Epithelial cell of esophagus (primary cell): Measurements from ENCODE around the gene RELL2.

ENCODE experiments used
- DNase-seq: peaks from one replicate; pipeline ENCODE4 v3.0.0; 2010; ENCODE audit warnings: low read depth
- H3K4me3 ChIP-seq: 2 replicates; pipeline ENCODE4 v1.5.1; 2011; ENCODE audit warnings: mild to moderate bottlenecking, low read length, control low read depth
- CTCF ChIP-seq: IDR thresholded peaks from 2 replicates; pipeline ENCODE4 v1.5.1; 2011; ENCODE audit warnings: low read depth, mild to moderate bottlenecking, low read length, control low read depth, inconsistent platforms; ENCODE audit not compliant: insufficient read depth; ENCODE audit errors: missing control alignments

Gene RELL2

GRCh38 chr5:141647851-141648250, 11.1 kb downstream of the RELL2 start:
- DNase-seq, result no peak
- no peak for TF ChIP-seq CTCF
- H3K4me3 ChIP-seq, result no peak overlapping the region

GRCh38 chr5:141649056-141649688, 12.4 kb downstream of the RELL2 start:
- TF ChIP-seq CTCF, result no peak
- no peak overlapping the region for H3K4me3 ChIP-seq
- DNase-seq, result no peak

GRCh38 chr5:141649972-141650371, 13.2 kb downstream of the RELL2 start:
- TF ChIP-seq CTCF, result no peak
- H3K4me3 ChIP-seq, result no peak overlapping the region

GRCh38 chr5:141650851-141651727, 14.3 kb downstream of the RELL2 start, which contains the start of gene FCHSD1:
Gene FCHSD1, minus strand, starts transcription at chr5:141651418. Its CDS starts 50 bp downstream, at chr5:141651368.
- peak within 1 kb of the TSS; percentile 76 for H3K4me3 ChIP-seq
- TF ChIP-seq CTCF, result no peak
- peak; percentile 77 for DNase-seq

More at GRCh38 chr5:141649972-141650371, 13.2 kb downstream of the RELL2 start:
- DNase-seq, result no peak

- TF ChIP-seq CTCF, result no peak
- peak overlapping the region; percentile 76 for H3K4me3 ChIP-seq
- peak; percentile 49 for DNase-seq
These were observed 14.9 kb downstream of the RELL2 start for GRCh38 chr5:141651728-141652105.

- no peak overlapping the region for H3K4me3 ChIP-seq
- no peak for TF ChIP-seq CTCF
- DNase-seq, result peak; percentile 22
These were observed 17.5 kb downstream of the RELL2 start for GRCh38 chr5:141654298-141654697.

GRCh38 chr5:141655020-141655419, 18.2 kb downstream of the RELL2 start:
- no peak for TF ChIP-seq CTCF
- no peak for DNase-seq
- H3K4me3 ChIP-seq, result no peak overlapping the region
